ENCODE measurements around the gene SLCO2B1.

DNA sequence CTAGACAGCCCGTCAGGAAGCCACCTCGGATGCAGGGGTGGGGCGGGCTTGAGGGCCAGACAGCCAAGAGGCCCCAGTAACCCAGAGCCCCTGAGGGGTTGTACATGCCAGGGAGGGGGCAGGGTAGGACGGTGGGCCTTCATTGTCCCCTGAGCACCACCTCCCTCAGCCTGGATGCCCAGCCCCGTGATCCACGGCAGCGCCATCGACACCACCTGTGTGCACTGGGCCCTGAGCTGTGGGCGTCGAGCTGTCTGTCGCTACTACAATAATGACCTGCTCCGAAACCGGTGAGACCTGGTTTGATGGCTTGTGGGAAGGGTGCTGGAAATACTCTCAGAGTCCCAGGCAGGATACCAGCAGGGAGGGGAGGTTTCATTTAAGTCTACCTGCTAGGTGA, 52.2 kb downstream of the SLCO2B1 start:
- TF ChIP-seq, protein P1, sequence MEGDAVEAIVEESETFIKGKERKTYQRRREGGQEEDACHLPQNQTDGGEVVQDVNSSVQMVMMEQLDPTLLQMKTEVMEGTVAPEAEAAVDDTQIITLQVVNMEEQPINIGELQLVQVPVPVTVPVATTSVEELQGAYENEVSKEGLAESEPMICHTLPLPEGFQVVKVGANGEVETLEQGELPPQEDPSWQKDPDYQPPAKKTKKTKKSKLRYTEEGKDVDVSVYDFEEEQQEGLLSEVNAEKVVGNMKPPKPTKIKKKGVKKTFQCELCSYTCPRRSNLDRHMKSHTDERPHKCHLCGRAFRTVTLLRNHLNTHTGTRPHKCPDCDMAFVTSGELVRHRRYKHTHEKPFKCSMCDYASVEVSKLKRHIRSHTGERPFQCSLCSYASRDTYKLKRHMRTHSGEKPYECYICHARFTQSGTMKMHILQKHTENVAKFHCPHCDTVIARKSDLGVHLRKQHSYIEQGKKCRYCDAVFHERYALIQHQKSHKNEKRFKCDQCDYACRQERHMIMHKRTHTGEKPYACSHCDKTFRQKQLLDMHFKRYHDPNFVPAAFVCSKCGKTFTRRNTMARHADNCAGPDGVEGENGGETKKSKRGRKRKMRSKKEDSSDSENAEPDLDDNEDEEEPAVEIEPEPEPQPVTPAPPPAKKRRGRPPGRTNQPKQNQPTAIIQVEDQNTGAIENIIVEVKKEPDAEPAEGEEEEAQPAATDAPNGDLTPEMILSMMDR (IDR thresholded peaks at IDR 0.05; ENCODE audit: low read depth, low read length, poor library complexity, severe bottlenecking), result no peak
- no peak for TF ChIP-seq EZH2phosphoT487 (IDR thresholded peaks at IDR 0.05; ENCODE audit: borderline replicate concordance, low read length)

Data from DOHH2 (cell line).